Measurements from ENCODE around the gene AUTS2. TPM values are rescaled to one million over a fixed set of nuclear protein-coding genes. Genes with fewer than 3 reads are reported as not detected.
A peak's percentile ranks its signal among the peaks of the same experiment; 100 is the strongest.

Gene AUTS2
- total and polyA plus RNA-seq, 9 of the 15 experiments (the other 6 are each of a cell fraction or from before 2014, with no cell fraction given): 0.58 TPM; not detected in 8

DNA sequence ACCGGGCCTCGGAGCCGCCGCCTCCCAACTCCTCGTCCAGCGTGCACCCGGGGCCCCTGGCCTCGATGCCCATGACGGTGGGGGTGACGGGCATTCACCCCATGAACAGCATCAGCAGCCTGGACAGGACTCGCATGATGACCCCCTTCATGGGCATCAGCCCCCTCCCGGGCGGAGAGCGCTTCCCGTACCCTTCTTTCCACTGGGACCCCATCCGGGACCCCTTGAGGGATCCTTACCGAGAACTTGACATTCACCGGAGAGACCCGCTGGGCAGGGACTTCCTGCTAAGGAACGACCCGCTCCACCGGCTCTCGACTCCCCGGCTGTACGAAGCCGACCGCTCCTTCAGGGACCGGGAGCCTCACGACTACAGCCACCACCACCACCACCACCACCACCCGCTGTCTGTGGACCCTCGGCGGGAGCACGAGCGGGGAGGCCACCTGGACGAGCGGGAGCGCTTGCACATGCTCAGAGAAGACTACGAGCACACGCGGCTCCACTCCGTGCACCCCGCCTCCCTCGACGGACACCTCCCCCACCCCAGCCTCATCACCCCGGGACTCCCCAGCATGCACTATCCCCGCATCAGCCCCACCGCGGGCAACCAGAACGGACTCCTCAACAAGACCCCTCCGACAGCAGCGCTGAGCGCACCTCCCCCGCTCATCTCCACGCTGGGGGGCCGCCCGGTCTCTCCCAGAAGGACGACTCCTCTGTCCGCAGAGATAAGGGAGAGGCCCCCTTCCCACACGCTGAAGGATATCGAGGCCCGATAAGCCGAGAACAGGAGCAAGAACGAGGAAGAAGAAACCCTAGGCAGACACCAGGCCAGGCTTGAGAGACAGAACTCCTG is 1192.2 kb downstream of the AUTS2 start:
- FAIRE-seq: no peak
- TF ChIP-seq, protein P1, sequence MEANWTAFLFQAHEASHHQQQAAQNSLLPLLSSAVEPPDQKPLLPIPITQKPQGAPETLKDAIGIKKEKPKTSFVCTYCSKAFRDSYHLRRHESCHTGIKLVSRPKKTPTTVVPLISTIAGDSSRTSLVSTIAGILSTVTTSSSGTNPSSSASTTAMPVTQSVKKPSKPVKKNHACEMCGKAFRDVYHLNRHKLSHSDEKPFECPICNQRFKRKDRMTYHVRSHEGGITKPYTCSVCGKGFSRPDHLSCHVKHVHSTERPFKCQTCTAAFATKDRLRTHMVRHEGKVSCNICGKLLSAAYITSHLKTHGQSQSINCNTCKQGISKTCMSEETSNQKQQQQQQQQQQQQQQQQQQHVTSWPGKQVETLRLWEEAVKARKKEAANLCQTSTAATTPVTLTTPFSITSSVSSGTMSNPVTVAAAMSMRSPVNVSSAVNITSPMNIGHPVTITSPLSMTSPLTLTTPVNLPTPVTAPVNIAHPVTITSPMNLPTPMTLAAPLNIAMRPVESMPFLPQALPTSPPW (CRISPR knock-in tag; IDR thresholded peaks at IDR 0.05): peak; percentile 41; the same call in 1 of the 2 replicates
- no peak for TF ChIP-seq MYBL2 (IDR thresholded peaks at IDR 0.05; ENCODE audit: low read depth)
- TF ChIP-seq MYBL2 (CRISPR knock-in tag; IDR thresholded peaks at IDR 0.05; ENCODE audit: borderline replicate concordance): no peak
- TF ChIP-seq ZNF766 (CRISPR knock-in tag; conservative IDR thresholded peaks at IDR 0.05): 0 out of 2 replicates have a peak, but pooled peaks have one; percentile 45
- no peak for TF ChIP-seq SPI1 (IDR thresholded peaks at IDR 0.05; ENCODE audit: borderline replicate concordance, low read depth, low read length)
- TF ChIP-seq TAF15 (IDR thresholded peaks at IDR 0.05; ENCODE audit: low read depth, low read length): no peak
- no peak for TF ChIP-seq ZNF354B (CRISPR knock-in tag; IDR thresholded peaks at IDR 0.05)
- TF ChIP-seq FOXA3 (CRISPR knock-in tag; conservative IDR thresholded peaks at IDR 0.05 in 1 of 2, IDR thresholded peaks at IDR 0.05 in 1 of 2): no peak
- TF ChIP-seq MTF1 (CRISPR knock-in tag; IDR thresholded peaks at IDR 0.05; ENCODE audit: borderline replicate concordance): no peak
- TF ChIP-seq, protein P2, sequence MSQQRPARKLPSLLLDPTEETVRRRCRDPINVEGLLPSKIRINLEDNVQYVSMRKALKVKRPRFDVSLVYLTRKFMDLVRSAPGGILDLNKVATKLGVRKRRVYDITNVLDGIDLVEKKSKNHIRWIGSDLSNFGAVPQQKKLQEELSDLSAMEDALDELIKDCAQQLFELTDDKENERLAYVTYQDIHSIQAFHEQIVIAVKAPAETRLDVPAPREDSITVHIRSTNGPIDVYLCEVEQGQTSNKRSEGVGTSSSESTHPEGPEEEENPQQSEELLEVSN (IDR thresholded peaks at IDR 0.05; ENCODE audit: borderline replicate concordance in 1 of 2, extremely low read depth in 1 of 2, insufficient read depth in 1 of 2, insufficient read length in 1 of 2, low read depth in 1 of 2, low read length in 1 of 2, poor library complexity in 1 of 2, severe bottlenecking in 1 of 2): peak in 1 of 2 experiments; percentile 75
- TF ChIP-seq GABPB2 (CRISPR knock-in tag; conservative IDR thresholded peaks at IDR 0.05): no peak
- TF ChIP-seq CBFA2T3 (IDR thresholded peaks at IDR 0.05): peak; percentile 32; the same call in 1 of the 2 replicates
- TF ChIP-seq NRF1 (conservative IDR thresholded peaks at IDR 0.05 in 1 of 2, IDR thresholded peaks at IDR 0.05 in 1 of 2): peak in 1 of 2 experiments; percentile 26; a peak in 3 of 4 replicates
- TF ChIP-seq SIN3B (IDR thresholded peaks at IDR 0.05; ENCODE audit: low read depth): no peak
- TF ChIP-seq ZNF76 (CRISPR knock-in tag; IDR thresholded peaks at IDR 0.05; ENCODE audit: borderline replicate concordance): no peak
- no TSS peak for BruUV-seq (replicated peaks)
- Histone ChIP-seq H4K20me1 (replicated peaks; ENCODE audit: control insufficient read depth, insufficient read depth, low read length) (no peaks in the 10 kb centered on the region; the same call in 1 of the 2 replicates), H3K9me1 (ENCODE audit: control insufficient read depth, insufficient read depth, low read length) (no peaks in the 10 kb centered on the region), H3K4me2 (ENCODE audit: insufficient read depth, low read length) (no peak overlapping the region), H3K4me1 (replicated peaks in 1 of 2; ENCODE audit: control insufficient read depth in 2 of 2, insufficient read depth in 2 of 2, low read length in 2 of 2) (peaks cover 0 to 17% of the 10 kb centered on the region in 2 experiments; a peak in 2 of 5 replicates), H3K4me3 (no peak overlapping the region), H3K79me2 (ENCODE audit: control insufficient read depth, insufficient read depth, low read length) (no peaks in the 10 kb centered on the region), H3K36me3 (ENCODE audit: control insufficient read depth, insufficient read depth, low read length) (no peaks in the 10 kb centered on the region), H3K9ac (ENCODE audit: insufficient read depth in 1 of 2, low read depth in 2 of 2, low read length in 2 of 2) (no peak overlapping the region), H3K9me3 (replicated peaks; ENCODE audit: control insufficient read depth, insufficient read depth, low read depth, low read length) (no peaks in the 10 kb centered on the region), H2AFZ (ENCODE audit: low read depth, low read length) (no peak overlapping the region), H3K27me3 (ENCODE audit: control insufficient read depth in 2 of 2, insufficient read depth in 2 of 2, low read length in 2 of 2) (peaks cover 53 to 56% of the 10 kb centered on the region in 2 experiments), H3K27ac (ENCODE audit: extremely low read depth, low read depth, low read length) (no peak overlapping the region)
- peak; percentile 52 for ATAC-seq
- DNase-seq (ENCODE audit: extremely low read depth in 1 of 4, low spot score in 3 of 4): peak in 3 of 4 experiments; percentile 16 to 22 (median 20)
- in situ Hi-C loops (cut with MboI): no loop called here
- 12% methylated on average over 41 of the region's 63 CpGs for WGBS (ENCODE audit: insufficient coverage, low coverage, missing lambda C conversion rate)
- CTCF ChIA-PET (ENCODE audit: low intra/inter-chr PET ratio): no interaction called here
- intact Hi-C loops (cut with micrococcal nuclease): no loop called here
- POLR2A ChIA-PET: no interaction called here
